ENCODE results near the gene DAB2IP. TPM values are rescaled to one million over a fixed set of nuclear protein-coding genes. Genes with fewer than 3 reads are reported as not detected.

DAB2IP gene
- total RNA-seq, 3 donors from 2014 or later, result 109 to 157 (median 111) TPM

DNA sequence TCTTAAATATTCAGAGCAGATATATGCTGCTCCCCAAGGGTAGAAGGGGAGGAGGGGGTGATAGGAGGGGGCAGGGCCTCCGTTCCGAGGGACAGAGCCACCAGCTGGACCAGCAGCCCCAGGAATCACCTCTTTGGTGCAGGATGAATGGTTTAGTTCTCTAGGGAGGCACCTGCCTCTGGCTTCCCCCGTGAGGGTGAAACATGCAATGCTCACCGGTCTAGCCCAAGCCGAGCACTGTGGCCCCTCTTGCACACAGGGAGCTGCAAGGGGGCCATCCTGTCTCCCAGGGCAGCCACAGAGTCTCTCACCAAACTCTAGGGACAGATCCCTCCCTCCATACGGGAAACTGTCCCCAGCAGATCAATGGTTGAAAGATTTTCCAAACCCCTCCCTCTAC lies 163.7 kb downstream of the DAB2IP start:
- Histone ChIP-seq H3K4me3 (no peak overlapping the region), H3K36me3 (ENCODE audit: low read depth) (no peaks in the 10 kb centered on the region), H3K4me1 (ENCODE audit: low read depth) (no peaks in the 10 kb centered on the region), H3K9me3 (no peaks in the 10 kb centered on the region)
- DNase-seq, result no peak
- TF ChIP-seq, protein P1, sequence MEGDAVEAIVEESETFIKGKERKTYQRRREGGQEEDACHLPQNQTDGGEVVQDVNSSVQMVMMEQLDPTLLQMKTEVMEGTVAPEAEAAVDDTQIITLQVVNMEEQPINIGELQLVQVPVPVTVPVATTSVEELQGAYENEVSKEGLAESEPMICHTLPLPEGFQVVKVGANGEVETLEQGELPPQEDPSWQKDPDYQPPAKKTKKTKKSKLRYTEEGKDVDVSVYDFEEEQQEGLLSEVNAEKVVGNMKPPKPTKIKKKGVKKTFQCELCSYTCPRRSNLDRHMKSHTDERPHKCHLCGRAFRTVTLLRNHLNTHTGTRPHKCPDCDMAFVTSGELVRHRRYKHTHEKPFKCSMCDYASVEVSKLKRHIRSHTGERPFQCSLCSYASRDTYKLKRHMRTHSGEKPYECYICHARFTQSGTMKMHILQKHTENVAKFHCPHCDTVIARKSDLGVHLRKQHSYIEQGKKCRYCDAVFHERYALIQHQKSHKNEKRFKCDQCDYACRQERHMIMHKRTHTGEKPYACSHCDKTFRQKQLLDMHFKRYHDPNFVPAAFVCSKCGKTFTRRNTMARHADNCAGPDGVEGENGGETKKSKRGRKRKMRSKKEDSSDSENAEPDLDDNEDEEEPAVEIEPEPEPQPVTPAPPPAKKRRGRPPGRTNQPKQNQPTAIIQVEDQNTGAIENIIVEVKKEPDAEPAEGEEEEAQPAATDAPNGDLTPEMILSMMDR (IDR thresholded peaks at IDR 0.05), result no peak
- no peak for ATAC-seq
- intact Hi-C loops (cut with DNase I, micrococcal nuclease), result no loop called here

DNA sequence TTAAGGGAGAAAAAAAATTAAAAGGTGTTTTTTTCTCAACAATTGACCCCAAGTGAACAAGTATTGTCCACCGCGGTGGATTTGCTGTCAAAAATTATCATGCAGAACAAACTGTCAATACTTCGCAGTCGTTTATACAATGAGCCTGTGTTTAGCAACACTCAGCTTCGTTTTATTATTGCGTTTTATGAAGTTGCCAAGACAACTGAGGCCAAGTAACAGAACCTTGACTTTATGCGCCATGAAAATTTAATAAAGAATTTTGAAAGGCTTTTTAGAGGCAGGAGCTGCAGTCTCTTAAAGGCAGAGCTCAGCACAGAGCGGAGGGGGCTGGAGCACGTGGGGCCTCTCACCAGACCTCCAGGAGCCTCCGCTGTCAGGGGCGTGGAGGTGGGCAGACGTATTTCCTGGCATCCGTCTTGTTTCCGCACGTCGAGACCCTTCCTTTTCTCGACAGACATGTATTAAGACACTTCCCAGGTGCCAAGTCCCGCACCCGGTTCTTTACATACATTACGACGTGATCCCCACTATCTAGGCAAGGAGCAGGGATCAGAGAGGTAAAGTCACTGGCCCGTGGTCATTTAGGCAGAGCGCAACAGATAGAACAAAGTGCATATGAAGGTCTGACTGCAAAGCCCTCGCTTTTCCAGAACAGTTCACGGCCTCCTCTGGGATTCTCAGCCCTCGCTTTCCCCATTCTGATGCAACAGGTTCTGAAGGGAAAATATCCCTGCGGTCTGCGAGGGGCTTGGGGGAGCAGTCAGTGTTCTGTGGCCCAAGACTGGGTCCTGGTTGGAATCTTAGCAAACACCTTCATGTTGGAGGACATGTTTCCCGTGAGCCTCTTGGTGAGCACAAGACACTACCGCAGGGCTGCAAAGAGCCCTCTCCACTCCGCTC lies 164.4 kb downstream of the DAB2IP start:
- Histone ChIP-seq H3K4me3 (no peak overlapping the region), H3K36me3 (ENCODE audit: low read depth) (no peaks in the 10 kb centered on the region), H3K9me3 (no peaks in the 10 kb centered on the region), H3K4me1 (ENCODE audit: low read depth) (no peaks in the 10 kb centered on the region)
- TF ChIP-seq, protein P1 (IDR thresholded peaks at IDR 0.05), result no peak
- intact Hi-C loops (cut with DNase I, micrococcal nuclease), result no loop called here
- DNase-seq (no peak), ATAC-seq (no peak)

DNA sequence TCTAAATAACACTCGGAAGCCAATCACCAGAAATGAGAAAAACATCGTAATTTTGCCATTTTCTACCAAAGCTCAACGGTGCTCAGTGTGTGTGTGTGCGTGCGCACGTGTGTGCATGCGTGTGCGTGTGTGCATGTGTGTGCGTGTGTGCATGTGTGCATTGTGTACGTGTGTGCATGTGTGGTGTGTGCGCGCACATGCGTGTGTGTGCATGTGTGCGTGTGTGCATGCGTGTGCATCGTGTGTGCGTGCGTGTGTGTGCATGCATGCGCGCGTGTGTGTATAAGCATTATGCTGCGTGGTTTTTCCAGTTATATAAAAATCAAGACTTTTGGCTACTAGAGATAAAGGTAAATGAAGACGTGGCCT lies 165.0 kb downstream of the DAB2IP start:
- Histone ChIP-seq H3K9me3 (no peaks in the 10 kb centered on the region), H3K4me3 (no peak overlapping the region), H3K4me1 (ENCODE audit: low read depth) (no peaks in the 10 kb centered on the region), H3K36me3 (ENCODE audit: low read depth) (no peaks in the 10 kb centered on the region)
- DNase-seq, result no peak
- intact Hi-C loops (cut with DNase I, micrococcal nuclease), result no loop called here
- ATAC-seq, result no peak
- TF ChIP-seq, protein P1 (IDR thresholded peaks at IDR 0.05), result no peak

DNA sequence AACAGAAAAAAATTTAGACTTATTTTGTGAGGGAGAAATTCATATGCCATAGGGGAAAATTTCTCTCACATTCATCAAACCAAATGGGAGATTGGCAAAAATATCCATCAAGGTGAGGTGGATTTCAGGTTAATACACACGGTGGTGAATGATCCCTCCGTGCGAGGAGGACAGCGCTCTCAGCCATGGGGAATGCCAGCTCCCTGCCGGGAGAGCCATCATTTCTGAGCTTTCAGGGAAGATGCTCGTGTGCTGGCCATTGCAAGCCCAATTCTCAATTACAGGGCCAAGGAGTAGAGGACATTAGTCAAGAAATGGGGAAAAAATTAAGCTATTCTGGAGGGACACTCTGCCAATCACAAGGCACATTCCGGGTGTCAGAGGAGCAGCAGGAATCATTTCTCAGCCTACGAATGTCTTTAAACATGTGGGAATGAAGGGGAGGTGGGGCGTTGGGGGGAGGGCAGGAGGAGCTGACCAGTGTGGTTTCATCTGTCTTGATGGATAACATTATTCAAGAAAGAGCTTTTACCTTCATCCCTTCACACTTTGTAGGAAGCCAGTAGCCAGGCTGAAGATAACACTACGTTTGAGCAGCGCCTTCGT lies 165.5 kb downstream of the DAB2IP start:
- no peak for DNase-seq
- no peaks in the 10 kb centered on the region for H3K4me1 ChIP-seq (ENCODE audit: low read depth)
- TF ChIP-seq, protein P1 (IDR thresholded peaks at IDR 0.05), result no peak
- no peaks in the 10 kb centered on the region for H3K9me3 ChIP-seq
- intact Hi-C loops (cut with DNase I, micrococcal nuclease), result no loop called here
- no peaks in the 10 kb centered on the region for H3K36me3 ChIP-seq (ENCODE audit: low read depth)
- no peak overlapping the region for H3K4me3 ChIP-seq
- no peak for ATAC-seq

DNA sequence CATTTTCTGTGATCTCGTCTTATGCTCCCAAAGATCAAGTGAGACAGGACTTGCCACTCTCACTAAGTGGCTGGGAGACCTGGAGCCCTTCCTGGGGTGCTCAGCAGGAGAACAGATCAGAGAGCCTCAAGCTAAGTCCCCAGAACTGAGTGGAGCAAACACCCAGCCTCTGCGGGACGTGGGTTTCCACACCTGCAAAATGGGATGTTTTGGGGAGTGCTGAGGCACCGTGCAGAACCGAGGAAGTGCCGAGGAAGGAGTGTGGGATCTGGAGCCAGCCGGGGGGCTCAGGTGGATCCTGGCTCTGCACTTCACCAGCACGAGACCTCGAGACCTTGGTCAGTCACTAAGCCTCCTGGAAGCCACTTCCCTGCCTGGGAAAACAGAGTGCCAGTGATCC lies 166.0 kb downstream of the DAB2IP start:
- TF ChIP-seq, protein P1 (IDR thresholded peaks at IDR 0.05), result no peak
- ATAC-seq, result no peak
- H3K4me3 ChIP-seq, result no peak overlapping the region

More for the DNA sequence above, 166.0 kb downstream of the DAB2IP start:
- intact Hi-C loops (cut with DNase I, micrococcal nuclease), result no loop called here
- no peak for DNase-seq
- Histone ChIP-seq H3K9me3 (no peaks in the 10 kb centered on the region), H3K4me1 (ENCODE audit: low read depth) (no peaks in the 10 kb centered on the region), H3K36me3 (ENCODE audit: low read depth) (no peaks in the 10 kb centered on the region)
